Measurements from ENCODE around the gene NKAIN2. TPM values are rescaled to one million over a fixed set of nuclear protein-coding genes. Genes with fewer than 3 reads are reported as not detected.

NKAIN2 gene
- total RNA-seq, 1 experiment from 2014 or later: 2.2 TPM

GRCh38 chr6:124859366-124859765, 1055.7 kb downstream of the NKAIN2 start:
- intact Hi-C loops (cut with micrococcal nuclease; ENCODE audit: unreplicated experiment): loop anchor here (10.0 kb wide), 2 partner anchors 1055 to 1465 kb away; partner anchors contain the start of gene NKAIN2
- DNase-seq (ENCODE audit: low spot score): no peak
- no peak overlapping the region for H3K4me3 ChIP-seq (ENCODE audit: low read depth, low read length, poor library complexity, severe bottlenecking)
- TF ChIP-seq EZH2 (IDR thresholded peaks at IDR 0.05; ENCODE audit: borderline replicate concordance, low read depth, low read length, poor library complexity, severe bottlenecking) (no peak), CTCF (conservative IDR thresholded peaks at IDR 0.05; ENCODE audit: low read depth, low read length) (no peak)
- H3K36me3 ChIP-seq (ENCODE audit: insufficient read depth, low read length, poor library complexity, severe bottlenecking): no peaks in the 10 kb centered on the region
- H3K9me3 ChIP-seq (ENCODE audit: low read depth, low read length, poor library complexity, severe bottlenecking): no peaks in the 10 kb centered on the region
- POLR2A ChIA-PET (ENCODE audit: low non-redundant PET): no interaction called here
- no peak overlapping the region for H3K27ac ChIP-seq (ENCODE audit: low read depth, low read length, poor library complexity, severe bottlenecking)
- no TSS peak for BruUV-seq (replicated peaks)
- CTCF ChIA-PET: no interaction called here
- H3K4me1 ChIP-seq (ENCODE audit: insufficient read depth, low read length, poor library complexity, severe bottlenecking): peaks cover 14% of the 10 kb centered on the region
- no peaks in the 10 kb centered on the region for H3K27me3 ChIP-seq (replicated peaks; ENCODE audit: insufficient read depth, low read depth, low read length, poor library complexity)

GRCh38 chr6:124866040-124866439, 1062.4 kb downstream of the NKAIN2 start:
- intact Hi-C loops (cut with micrococcal nuclease; ENCODE audit: unreplicated experiment): no loop called here
- TF ChIP-seq CTCF (conservative IDR thresholded peaks at IDR 0.05; ENCODE audit: low read depth, low read length): no peak
- no peak for TF ChIP-seq EZH2 (IDR thresholded peaks at IDR 0.05; ENCODE audit: borderline replicate concordance, low read depth, low read length, poor library complexity, severe bottlenecking)
- no peak overlapping the region for H3K4me3 ChIP-seq (ENCODE audit: low read depth, low read length, poor library complexity, severe bottlenecking)
- CTCF ChIA-PET: no interaction called here
- POLR2A ChIA-PET (ENCODE audit: low non-redundant PET): no interaction called here
- no peak overlapping the region for H3K27ac ChIP-seq (ENCODE audit: low read depth, low read length, poor library complexity, severe bottlenecking)
- H3K4me1 ChIP-seq (ENCODE audit: insufficient read depth, low read length, poor library complexity, severe bottlenecking): no peaks in the 10 kb centered on the region
- H3K27me3 ChIP-seq (replicated peaks; ENCODE audit: insufficient read depth, low read depth, low read length, poor library complexity): no peaks in the 10 kb centered on the region
- H3K36me3 ChIP-seq (ENCODE audit: insufficient read depth, low read length, poor library complexity, severe bottlenecking): no peaks in the 10 kb centered on the region
- no peak for DNase-seq (ENCODE audit: low spot score)
- H3K9me3 ChIP-seq (ENCODE audit: low read depth, low read length, poor library complexity, severe bottlenecking): no peaks in the 10 kb centered on the region
- no TSS peak for BruUV-seq (replicated peaks)

- no peak overlapping the region for H3K27ac ChIP-seq (ENCODE audit: low read depth, low read length, poor library complexity, severe bottlenecking)
- no peaks in the 10 kb centered on the region for H3K36me3 ChIP-seq (ENCODE audit: insufficient read depth, low read length, poor library complexity, severe bottlenecking)
- H3K27me3 ChIP-seq (replicated peaks; ENCODE audit: insufficient read depth, low read depth, low read length, poor library complexity): no peaks in the 10 kb centered on the region
- BruUV-seq (replicated peaks): no TSS peak
- ChIA-PET CTCF (no interaction called here), POLR2A (ENCODE audit: low non-redundant PET) (no interaction called here)
- intact Hi-C loops (cut with micrococcal nuclease; ENCODE audit: unreplicated experiment): no loop called here
- TF ChIP-seq EZH2 (IDR thresholded peaks at IDR 0.05; ENCODE audit: borderline replicate concordance, low read depth, low read length, poor library complexity, severe bottlenecking) (no peak), CTCF (conservative IDR thresholded peaks at IDR 0.05; ENCODE audit: low read depth, low read length) (no peak)
- no peaks in the 10 kb centered on the region for H3K9me3 ChIP-seq (ENCODE audit: low read depth, low read length, poor library complexity, severe bottlenecking)
- no peaks in the 10 kb centered on the region for H3K4me1 ChIP-seq (ENCODE audit: insufficient read depth, low read length, poor library complexity, severe bottlenecking)
- no peak overlapping the region for H3K4me3 ChIP-seq (ENCODE audit: low read depth, low read length, poor library complexity, severe bottlenecking)
- DNase-seq (ENCODE audit: low spot score): no peak
Measured at GRCh38 chr6:124867121-124867520, 1063.5 kb downstream of the NKAIN2 start.
